HG02610 (cell line): Measurements from ENCODE around the gene RPL27A.
A peak's percentile ranks its signal among the peaks of the same experiment; 100 is the strongest.

Experiments used
- ATAC-seq: cut with Tn5 transposase; IDR thresholded peaks from one replicate; pipeline ENCODE4 v1.9.1; 2021; ENCODE audit warnings: mild to moderate bottlenecking, moderate library complexity; ENCODE audit not compliant: unreplicated experiment

Gene RPL27A

GRCh38 chr11:8720352-8720751 lies 37.8 kb downstream of the RPL27A start:
- no peak for ATAC-seq

GRCh38 chr11:8720868-8721608 lies 38.4 kb downstream of the RPL27A start:
- no peak for ATAC-seq

- ATAC-seq, result no peak
Observed at GRCh38 chr11:8721609-8722500, 39.3 kb downstream of the RPL27A start.

- ATAC-seq, result no peak
Observed at GRCh38 chr11:8722809-8723208, 40.2 kb downstream of the RPL27A start.

DNA sequence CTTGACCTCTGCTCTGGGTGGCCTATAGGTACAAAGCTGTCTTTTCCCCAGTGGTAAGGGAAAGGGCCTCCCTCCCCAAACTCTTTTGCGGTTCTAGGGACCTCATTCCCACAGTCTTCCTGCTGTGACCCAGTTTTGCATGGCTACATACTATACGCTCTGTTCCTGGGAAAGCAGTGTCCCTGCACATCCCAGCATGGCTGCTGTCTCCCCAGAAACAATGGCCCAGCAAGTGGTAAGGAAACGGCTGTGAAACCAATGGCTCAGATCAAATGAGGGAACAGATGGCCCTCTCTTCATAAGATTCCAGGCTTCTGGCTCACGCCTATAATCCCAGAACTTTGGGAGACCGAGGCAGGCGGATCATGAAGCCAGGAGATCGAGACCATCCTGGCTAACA lies 41.1 kb downstream of the RPL27A start:
- ATAC-seq, result no peak

GRCh38 chr11:8724682-8725081 lies 42.1 kb downstream of the RPL27A start:
- no peak for ATAC-seq

DNA sequence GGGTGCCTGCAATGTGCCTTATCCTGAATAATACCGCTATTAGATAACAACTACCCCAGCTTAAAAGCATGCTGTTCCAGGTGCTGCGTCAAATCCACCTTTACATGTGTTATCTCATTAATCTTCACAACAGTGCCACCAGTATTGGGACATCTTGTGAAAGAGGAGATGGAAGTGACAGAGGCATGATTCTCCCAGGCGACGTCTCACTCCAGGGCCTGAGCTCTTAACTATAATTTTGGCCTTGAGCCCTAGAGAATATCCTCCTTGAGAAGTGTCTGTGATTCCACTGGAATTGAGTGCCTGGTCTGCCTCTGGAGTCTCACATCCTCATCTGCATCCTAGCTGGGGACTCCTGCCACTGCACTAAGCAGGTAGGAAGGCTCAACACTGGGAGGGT lies 43.8 kb downstream of the RPL27A start:
- no peak for ATAC-seq

DNA sequence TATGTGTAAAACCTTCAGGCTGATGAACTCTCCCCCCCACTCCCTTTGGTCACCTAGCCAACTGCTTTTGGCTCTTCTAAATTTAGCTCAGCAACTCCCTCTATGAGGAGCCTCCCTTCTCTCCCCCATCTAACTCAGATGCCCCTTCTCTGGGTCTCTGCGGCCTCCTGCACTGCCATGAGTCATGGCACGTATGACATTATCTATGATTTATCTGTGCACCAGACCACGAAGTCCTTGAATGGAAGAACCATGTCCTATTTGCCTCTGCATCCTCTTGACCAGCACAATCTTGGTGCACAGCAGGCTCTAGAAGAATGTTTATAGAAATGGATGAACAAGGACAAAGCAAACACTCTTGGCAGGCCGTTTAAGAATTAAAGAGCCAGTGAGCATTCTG lies 46.0 kb downstream of the RPL27A start:
- ATAC-seq, result no peak

GRCh38 chr11:8729067-8729466 lies 46.5 kb downstream of the RPL27A start:
- no peak for ATAC-seq

DNA sequence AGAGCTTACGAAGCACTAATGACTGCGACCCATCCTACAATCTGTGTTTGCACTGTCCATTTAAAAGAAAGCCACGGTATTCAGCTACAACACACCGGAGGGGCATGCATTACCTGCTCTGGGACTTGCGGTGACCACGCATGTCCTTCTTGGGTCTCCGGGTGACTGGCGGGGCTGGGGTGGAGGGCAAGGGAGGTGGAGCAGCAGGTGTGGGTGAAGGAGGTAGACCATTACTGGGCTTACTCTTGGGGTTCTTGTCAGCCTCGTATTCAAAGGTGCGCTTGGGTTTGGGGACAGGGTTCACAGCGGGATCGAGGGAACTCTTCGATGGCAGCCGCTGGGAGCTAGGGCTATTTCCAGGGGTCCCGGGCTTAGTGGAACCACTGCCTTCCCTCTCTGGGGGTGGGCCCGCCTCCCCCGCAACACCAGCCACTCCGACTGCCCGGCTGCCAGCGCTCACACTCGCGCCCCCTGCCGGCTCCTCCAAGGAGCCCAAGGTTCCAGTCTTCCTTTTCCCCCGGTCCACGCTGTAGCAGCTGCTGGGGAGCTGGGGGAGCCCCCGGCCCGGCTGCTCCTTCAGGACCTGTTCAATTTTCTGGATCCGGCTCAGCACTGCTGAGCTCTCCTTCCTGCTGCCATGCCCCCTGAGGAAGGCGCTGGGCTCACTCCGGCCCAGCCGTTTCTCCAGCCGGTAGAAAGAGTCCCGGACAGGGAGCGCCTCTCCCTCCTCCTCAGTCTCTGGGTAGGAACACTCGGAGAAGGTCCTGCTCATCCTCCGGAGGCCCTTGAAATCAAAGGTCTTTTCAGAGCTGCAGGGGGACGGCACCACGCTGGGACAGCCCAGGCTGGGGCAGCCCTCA lies 47.5 kb downstream of the RPL27A start:
- ATAC-seq, result no peak

DNA sequence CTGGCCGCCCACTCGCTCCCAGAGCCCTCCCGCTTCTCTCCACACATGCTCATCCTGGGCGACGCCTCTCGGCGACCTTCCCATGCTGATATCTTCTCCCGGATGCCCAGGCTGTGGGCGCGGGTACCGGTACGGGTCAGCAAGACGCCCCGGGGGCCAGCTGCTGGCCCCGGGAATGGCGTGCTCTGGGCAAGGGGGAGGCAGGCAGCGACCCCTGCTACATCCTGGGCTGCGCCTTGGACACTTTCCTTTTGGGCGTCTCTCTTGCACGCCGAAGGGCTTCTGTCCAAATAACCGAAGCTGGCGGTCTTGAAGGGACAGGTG lies 48.1 kb downstream of the RPL27A start:
- no peak for ATAC-seq

DNA sequence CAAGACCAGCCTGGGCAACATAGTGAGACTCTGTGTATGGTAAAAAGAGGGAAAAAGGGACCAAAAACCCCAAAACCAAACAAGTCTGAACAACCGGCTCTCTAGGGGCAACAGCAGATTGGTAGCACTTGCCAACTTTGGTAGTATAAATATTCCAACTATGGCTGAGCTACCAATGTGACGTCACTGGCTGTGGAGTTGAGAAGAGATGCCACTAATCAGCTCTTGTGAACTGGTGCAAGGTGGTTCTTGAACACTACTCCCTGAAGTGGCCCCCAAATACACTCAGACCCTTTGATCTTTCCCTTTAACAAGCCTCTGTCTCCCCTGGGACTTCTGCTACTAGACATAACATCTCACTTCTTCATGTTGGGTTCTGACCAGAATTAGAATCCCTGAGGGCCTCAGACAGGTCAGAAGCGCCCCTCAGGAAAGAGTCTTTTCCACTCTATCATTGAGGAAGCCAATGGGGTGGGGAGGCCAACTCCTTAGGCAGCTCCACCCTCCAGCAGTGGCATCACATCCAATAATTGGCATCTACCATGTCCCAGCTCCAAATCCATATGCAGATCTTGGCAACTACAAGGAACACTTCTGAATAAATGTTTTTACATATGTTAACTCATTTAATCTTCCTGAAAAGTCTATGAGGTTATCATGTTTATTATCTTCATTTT lies 49.2 kb downstream of the RPL27A start:
- ATAC-seq, result no peak

- ATAC-seq, result peak; percentile 72
Observed at GRCh38 chr11:8732324-8732670, 49.7 kb downstream of the RPL27A start.

- ATAC-seq, result peak; percentile 6
Observed at GRCh38 chr11:8732748-8733241, 50.2 kb downstream of the RPL27A start.

DNA sequence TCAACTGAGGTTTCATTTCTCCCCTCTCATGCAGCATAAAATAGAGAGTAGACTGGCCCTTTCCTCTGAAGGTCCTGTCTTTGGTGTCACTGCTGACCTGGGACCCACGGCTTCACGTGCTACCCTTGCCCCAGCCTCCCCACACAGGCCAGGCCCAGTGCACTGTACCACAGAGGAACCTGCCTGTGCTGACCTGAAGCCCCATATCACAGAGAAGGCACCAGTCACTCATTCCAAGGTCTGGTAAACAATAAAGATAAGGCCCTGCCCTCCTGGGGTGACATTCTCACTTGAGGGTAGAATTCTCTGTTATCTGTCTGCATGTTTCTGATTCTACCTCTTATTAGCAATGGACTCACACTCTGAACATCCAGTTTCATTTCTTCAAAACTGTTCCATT lies 51.3 kb downstream of the RPL27A start:
- no peak for ATAC-seq

DNA sequence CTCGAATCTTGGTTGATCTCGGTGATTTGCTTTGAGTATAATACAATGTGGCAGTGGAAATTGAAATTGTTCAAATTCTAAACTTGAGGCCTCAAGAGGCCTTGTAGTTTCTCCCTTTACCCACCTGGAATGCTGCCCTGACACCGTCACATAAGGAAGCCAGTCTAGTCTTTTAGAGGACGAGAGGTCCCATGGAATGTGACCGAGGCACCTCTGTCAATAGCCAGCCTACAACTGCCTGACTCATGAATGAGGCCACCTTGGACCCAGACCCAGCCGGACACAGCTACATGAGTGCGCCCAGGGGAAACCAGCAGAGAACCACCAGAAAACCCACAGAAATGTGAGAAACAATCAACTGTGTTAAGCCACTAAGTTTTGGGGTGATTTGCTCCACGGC lies 52.5 kb downstream of the RPL27A start:
- no peak for ATAC-seq

DNA sequence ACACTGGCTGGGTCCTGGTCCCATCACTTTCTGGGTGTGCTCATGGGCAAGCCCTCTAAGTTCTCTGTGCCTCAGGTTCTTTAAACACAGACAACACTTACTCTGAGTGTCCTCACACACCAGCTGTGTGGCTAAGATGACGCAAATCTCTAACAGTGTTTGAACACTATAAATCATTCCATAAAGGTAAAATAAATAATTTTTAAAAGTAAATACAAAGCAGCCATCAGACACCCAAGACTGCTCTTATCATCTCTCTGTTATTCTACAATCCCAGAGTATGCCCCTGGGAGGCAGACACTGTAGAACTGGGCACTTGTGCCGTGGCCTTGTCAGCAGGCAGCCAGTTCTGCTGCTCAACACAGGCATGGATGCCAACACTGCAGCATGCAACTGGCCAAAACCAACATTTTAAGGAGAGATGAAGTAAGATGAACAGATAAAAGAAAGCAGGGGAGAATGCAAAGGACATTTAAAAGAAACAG lies 56.8 kb downstream of the RPL27A start:
- no peak for ATAC-seq
